GM19238 (cell line): Measurements from ENCODE around the gene SORL1.
"Not testable (repeated sequence)": the region's sequence is repeated elsewhere in the genome, so short reads cannot be mapped to it uniquely, and the experiment has no call there.

Source experiments
- DNase-seq: peaks from one replicate; pipeline ENCODE4 v3.0.0; 2011; ENCODE audit warnings: low spot score; ENCODE audit not compliant: insufficient read length

Gene SORL1

DNA sequence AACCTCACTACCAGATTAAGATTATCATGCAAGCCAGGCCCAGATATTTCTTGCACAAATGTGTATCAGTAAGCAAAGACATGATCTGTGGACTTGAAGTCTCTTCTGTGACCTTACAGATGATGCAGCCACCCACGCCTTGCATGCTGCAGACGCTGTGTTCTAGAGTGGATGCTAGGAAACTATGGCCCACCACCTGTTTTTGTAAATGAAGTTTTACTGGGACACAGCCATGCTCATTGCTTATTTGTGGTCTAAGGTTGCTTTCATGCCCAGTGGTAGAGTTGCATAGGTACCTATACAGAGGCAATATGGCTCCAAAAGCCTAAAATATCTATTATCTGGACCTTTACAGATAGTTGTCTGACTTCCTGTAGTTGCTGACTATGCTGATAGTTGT, 48.2 kb downstream of the SORL1 start:
- DNase-seq = no peak

DNA sequence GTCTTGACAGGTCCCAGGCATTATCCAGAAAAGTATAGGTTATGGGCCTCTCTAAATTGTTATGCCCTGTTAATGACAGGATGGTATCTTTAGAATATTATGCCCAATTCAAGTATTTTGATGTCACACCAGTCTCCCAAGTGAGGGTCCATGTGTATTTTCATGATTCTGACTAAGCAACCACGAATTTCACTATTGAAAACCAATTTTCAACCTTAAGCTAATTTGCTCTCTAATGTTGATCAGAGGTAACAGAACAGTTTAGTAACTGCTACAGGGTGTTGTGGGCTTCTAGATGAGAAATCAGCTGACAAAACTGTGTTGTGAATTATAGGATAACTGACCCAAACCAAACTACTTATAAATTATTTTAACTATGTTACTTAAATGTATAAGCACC, 48.6 kb downstream of the SORL1 start:
- no peak for DNase-seq

DNA sequence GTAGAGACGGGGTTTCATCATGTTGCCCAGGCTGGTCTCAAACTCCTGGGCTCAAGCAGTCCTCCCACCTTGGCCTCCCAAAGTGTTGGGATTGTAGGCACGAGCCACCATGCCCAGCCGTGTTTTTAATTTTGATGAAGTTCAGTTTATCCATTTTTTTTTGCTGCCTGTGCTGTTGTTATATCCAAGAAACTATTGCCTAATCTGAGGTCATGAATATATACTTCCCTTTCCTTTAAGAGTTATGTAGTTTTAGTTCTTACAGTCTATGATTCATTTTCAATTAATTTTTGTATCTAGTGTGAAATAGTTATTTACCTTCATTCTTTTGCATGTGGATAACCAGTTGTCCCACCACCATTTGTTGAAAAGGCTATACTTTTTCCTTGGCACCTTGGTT, 50.9 kb downstream of the SORL1 start:
- DNase-seq = no peak

DNA sequence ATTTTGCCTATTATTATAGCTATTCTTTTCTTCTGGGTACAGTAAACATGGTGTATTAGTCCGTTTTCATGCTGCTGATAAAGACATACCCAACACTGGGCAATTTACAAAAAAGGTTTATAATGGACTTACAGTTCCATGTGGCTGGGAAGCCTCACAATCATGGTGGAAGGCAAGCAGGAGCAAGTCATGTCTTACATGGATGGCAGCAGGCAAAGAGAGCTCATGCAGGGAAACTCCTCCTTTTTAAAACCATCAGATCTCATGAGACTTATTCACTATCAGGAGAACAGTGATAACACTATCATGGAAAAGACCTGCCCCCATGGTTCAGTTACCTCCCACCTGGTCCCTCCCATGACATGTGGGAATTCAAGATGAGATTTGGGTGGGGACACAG, 54.1 kb downstream of the SORL1 start:
- DNase-seq = not testable (repeated sequence)

- no peak for DNase-seq
Measured at GRCh38 chr11:121508449-121508848, 56.3 kb downstream of the SORL1 start.

DNA sequence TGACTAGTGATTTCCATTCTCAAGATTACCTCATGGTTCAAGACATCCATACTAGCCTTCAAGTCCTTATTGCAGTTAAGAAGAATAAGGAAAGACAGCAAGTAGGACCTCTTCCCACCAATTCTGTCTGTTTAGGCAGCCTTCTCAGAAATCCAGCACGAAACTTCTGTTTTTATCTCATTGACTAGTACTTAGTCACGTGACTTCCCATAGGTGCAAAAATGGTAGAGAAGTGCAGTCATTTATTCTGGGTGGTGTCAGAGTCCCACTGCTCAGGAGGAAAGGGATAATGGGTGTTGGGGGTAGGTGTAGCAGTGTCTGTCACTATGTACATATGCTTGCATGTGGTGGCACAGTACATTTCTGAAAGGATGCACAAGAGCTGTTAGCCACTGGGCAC, 58.3 kb downstream of the SORL1 start:
- DNase-seq = no peak

DNA sequence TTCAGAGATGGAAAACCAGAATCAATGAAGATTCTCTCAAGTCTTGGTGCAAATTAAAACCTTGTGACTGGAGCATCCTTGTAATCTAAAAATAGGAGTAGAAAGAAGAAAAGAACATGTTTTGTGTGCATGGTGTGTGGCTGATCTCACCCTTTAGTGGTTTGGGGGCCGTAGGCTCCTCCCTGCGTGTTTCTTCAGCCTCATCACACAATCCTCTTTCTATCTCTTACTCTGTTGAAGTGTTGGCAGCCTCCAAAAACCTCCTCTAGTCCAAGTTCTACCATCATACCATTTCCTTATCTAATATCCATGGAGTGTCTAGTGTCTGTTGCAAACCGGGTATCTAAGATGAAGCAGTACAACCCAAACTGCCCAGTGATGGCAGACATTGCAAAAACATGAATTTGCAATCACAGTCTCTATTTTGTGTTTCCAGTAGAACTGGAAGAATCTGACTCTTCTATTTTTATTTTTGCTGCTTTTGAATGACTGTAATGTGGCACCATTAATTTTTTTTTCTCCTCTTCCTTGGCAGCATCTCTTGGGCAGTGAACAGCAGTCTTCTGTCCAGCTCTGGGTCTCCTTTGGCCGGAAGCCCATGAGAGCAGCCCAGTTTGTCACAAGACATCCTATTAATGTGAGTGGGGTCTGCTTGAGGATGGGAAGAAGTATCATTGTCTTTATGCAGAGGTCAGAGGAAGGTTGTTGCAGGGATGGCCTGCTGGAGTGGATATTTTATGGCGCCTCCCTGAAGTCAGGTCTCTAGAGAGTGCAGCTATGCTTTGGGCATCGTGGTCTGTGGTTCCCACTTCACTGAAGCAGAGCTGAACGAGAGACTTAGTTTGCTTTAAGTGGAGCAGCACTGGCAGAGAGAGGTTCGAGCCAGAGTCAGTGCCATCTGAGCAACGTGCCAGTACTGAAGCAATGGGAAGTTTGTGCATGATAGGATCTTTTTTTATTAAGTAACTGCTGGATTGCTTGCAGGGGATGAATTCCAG, 60.7 kb downstream of the SORL1 start:
- DNase-seq = no peak

GRCh38 chr11:121513807-121514206, 61.7 kb downstream of the SORL1 start:
- no peak for DNase-seq

GRCh38 chr11:121514432-121515334, 62.6 kb downstream of the SORL1 start:
- no peak for DNase-seq

DNA sequence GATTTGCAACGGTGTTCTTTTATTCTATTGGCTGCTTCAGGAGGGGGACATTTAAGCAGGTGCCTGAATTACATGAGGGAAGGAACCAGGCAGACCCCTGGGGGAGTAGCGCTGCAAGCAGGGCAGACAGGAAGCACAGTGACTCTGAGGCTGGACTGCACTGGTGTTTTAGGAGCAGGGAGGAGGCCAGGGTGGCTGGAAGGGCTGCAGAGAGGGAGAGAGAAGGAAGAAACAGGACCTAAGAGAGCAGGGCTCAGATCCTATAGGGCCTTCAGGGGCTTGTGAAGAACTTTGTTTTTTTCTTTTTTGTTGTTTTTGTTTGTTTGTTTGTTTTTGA, 63.2 kb downstream of the SORL1 start:
- no peak for DNase-seq

- DNase-seq = no peak
Measured at GRCh38 chr11:121517996-121518395, 65.9 kb downstream of the SORL1 start.

DNA sequence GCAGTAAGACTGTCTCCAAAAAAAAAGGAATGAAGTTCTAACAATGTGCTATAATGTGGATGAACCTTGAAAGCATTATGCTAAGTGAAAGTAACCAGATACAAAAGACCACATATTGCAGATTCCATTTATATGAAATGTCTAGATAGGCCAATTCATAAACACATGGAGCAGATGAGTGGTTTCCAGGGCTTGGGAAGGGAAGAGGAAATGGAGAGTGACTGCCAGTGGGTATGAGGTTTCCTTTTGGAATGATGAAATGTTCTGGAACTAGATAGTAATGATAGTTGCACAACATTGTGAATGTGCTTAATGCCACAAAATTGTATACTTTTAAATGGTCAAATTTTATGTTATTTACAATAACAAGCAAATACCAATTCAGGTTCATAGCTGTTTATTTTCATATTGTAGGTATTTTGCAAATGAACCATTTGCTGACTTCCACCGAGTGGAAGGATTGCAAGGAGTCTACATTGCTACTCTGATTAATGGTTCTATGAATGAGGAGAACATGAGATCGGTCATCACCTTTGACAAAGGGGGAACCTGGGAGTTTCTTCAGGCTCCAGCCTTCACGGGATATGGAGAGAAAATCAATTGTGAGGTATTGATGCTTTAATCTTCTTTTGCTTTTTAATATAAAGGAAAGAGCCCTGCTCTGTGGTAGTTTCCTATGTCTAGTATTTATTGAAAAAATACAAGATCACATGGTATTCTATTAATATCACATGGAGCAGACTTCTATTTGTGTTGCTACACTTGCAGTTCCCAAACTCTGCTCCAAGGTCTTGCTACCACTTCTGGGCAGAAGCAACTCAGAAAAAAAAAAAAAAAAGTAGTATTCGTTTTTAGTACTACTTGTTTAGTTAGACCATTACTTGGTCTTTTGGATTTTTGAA, 68.4 kb downstream of the SORL1 start:
- no peak for DNase-seq

DNA sequence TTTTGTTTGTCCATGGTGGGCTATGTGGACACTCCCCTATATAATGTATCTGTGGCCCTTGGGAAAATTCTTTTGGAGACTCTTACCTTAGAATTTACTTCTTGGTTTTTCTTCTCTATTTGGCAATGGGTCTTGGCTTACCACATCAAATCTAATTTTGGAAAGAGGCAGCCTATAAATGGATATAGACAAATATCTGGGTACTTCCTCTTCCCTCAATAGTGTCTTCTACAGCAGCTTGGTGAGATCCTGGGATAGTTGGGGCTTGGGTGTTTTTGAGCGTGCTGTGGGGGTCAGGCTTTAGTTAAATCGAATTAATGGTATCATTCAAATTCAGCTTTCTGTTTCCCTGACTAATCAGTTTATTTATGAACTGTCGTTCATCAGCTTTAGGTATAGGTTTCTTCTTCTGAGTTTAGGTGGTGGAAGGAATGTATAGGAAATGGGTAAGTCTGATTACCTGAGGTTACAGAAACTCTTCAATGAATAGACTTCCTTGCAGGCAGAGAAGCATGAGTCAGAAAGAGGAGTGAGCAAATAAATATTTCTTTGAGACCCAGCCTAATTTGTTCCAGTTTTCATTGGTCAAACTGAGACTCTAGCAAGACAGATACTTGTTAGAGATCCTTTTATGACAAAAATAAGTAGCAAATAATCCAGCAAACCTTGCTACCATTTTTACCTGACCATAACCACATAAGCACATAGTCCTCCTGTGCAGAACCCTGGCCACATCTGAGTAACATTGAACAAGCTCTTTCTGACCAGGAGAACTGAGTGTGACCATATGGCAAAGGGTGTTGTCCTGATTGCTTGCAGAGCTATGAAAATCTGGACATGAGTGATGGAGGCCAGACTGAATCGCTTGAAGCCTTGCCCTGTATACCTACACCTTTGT, 69.3 kb downstream of the SORL1 start:
- no peak for DNase-seq

GRCh38 chr11:121522043-121522941, 70.2 kb downstream of the SORL1 start:
- no peak for DNase-seq

GRCh38 chr11:121523581-121524232, 71.6 kb downstream of the SORL1 start:
- DNase-seq = no peak

- no peak for DNase-seq
Measured at GRCh38 chr11:121524233-121524631, 72.1 kb downstream of the SORL1 start.

DNA sequence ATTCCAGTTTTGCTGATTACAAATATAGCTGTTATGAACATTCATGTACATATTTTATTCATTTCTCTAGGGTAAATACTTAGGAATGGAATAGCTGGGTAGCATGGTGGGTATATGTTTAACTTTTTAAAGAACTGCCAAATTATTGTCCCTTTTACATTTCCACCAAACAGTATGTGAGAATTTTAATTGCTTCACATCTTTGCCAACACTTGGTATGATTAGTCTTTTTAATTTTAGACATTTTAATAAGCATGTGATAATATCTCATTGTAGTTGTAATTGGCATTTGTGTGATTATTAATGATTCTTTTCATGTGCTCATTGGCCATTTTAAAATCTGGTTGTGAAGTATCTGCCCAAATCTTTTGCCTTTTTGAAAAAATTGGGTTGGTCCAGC, 73.3 kb downstream of the SORL1 start:
- DNase-seq = no peak

DNA sequence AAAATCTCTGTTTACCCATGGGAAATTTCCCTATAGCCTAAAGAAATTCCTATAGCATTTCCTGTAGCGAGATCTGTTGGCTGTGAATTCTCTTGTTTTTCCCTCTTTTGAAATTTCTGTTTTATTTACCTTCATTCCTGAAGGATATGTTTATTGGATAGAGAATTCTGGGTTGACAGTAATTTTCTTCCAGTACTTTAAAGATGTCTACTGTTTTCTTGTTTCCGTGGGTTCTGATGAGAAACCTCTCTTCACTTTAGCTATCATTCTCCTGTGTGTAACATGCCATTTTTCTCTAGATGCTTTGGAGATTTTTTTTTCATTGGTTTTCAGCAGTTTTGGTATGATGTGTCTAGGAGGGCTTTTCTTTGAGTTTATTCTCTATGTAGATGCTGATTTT, 78.1 kb downstream of the SORL1 start:
- DNase-seq = no peak

DNA sequence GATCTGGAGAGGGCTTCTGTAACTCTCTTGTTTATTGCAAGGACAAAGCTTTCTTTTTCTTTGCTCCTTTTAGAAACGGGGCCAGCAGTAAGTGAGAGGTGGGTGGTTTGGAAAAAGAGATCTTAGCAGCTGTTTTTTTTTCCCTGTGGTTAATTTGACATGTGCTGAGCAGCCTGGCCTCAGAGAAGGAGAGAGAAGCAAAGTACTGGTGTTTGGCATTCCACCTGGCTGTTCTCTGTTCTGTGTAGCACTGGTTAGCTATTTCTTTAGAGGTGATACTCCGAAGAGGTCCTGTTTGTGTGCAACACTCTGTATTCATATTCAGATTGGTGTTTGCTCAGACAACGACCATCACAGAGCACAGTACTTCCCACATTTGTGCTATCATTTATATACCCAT, 81.5 kb downstream of the SORL1 start:
- no peak for DNase-seq
